HL-60/S4 treated with phorbol 12-myristate 13-acetate at 8.2 ng/mL for 4 days and 3 days (cell line): ENCODE results near the gene CELA2B.

Source experiments
- in situ Hi-C: fragments of 300-500 bp; cut with MboI; formaldehyde crosslinking; loops from 2 replicates; pipeline ENCODE4 v1.15.0; 2022; ENCODE audit warnings: low sequenced_read_pairs

CELA2B gene

DNA sequence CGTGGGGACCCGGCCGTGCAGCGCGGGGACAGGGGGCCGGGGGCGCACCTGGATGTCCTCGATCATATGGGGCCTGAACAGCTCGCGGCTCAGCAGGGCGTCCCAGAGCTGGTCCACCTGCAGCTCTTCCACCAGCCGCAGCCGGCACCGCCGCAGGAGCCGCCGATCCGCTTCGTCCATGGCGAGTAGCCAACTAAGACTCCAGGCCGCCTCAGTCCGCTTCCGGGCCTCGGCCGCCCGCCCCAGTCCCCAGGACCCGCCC, 48.0 kb downstream of the CELA2B start, which contains the start of gene CASP9:
CASP9 (minus strand) TSS at position 195 of the 262 bp plus-strand sequence; CDS start at position 180, 15 bp downstream.
- in situ Hi-C loops: no loop called here

DNA sequence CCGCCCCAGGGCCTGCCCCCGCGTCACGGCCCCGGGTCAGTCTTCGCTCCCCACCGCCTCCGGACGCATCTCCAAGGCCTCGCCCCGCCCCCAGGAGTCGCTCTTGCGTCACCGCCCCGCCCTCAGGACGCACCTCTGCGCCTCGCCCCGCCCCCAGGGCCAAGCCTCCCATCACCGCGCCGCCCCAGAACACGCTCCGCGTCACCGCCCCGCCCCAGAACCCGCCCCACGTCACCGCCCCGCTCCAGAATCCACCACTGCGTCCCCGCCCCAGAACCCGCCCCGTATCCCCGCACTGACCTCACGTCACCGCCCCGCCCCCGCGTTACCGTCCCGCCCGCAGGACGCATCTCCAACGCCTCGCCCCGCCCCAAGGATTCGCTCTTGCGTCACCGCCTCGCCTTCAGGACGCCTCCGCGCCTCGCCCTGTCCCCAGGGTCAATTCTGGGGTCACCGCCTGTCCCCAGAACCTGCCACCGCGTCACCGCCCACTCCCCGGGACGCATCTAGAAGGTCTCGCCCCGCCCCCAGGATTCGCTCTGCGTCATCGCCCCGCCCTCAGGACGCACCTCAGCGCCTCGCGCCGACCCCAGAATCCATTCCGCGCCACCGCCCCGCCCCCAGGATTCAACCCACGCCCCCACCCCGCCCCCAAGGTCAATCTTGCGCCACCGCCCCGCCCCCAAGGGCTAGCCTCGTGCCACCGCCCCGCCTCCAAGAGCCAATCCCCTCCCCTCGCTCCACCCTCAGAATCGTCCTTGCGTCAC, 48.6 kb downstream of the CELA2B start:
- in situ Hi-C loops: no loop called here

DNA sequence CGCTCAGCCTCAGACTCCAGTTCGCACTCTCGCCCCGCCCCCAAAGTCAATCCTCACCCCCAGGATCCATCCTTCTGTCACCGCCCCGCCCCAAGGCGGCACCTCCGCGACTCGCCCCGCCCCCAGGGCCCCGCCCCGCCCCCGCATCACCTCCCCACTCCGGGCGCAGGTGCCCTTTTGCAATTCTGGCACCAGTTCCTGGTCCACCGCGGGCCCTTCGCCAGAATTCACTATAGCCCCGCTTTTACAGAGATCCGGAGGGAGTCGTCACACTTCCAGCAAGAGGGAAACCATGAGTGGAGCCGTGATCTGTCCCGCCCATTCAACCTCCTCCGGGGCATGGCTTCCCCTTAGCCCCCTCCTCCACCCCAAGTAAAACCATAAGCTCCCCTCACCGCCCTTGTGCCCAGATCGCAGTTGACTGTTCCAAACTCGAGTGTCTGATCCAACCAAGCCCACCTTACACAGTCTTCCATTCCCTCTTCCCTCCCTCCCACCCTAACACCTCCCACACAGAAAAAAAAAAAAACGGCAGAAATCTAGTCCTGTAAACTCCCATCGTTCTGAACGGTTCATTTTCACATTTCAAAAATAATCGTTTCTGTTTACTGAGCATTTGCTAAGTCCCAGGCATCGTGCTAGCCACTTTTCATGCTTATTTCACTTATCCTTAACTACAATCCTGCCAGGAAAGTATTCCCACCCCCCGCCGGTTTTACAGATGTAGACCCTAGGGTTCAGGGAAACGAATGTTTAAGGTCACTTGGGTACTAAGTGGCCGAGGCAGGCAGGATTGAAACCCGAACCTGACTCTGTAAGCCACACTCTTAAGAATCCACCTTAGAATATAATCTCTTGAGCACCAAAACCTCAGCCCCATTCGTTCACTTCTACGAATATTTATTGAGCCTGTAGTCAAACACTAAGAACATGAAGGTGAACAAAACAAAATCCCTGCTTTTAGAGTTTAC, 49.4 kb downstream of the CELA2B start:
- in situ Hi-C loops: no loop called here

DNA sequence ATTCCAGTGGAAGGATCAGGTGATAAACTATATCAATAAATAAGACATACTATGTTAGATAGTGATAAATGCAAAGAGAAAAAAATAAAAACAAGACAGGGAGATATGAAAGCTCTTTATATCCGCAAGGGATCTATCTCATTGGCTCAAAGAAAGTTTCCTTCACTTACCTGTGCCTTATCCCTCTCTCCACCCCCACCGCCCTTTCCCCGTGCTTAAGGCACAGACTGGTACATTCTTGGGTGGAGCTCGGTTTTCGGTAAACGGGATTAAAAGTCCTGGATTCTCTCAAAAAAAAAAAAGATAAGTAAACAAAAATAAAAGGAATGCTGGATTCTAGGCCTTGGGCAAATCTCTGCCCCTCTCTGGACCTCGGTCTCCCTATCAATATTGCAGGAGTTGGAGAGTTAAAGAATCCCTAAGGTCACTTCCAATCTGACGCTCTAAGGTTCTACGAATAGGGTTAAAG, 50.2 kb downstream of the CELA2B start:
- in situ Hi-C loops: no loop called here

DNA sequence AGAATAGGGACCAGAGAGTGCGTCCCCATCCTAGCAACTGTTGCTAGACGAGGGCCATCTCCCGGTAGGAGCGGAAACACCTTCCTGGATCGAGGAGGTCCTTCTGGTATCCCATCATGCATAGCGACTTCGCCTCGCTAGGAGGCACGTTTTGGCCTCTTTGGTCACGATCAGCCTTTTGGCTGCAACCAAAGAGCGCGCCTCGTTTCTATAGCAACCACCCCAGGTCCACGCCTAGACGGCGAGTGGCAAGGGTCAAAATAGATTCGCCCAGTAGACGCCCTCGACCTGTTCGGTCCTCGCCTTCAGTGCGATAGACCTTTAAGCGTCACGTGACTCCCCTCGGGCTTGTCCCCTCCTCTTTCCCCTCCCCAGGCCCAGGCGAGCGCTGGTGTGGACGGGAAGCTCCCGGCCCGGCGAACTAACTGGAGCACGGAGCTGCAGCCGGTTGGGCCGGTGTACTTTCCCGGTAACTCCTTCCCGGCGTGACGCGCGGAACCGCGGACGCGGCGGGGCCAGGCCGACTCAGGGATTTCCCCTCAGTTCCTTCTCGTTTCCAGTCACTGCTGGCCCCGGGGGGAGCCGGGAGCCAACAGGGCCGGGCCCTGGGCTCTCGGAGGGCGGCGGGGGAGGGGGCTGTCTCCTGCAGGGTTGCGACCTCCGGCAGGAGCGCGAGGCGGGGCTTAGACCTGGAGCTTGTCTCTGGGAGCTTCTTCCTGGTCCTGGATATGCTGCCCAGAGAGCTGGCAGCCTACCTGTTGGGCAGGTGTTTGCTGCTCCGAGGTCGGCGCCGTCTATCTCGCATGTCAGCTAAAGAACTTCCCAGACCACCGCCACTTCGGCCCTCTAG, 50.8 kb downstream of the CELA2B start, which contains the start of gene DNAJC16:
DNAJC16 (plus strand) TSS at position 359 of the 850 bp plus-strand sequence. CDS start 2,258 bp downstream, outside the sequence.
- in situ Hi-C loops: no loop called here

DNA sequence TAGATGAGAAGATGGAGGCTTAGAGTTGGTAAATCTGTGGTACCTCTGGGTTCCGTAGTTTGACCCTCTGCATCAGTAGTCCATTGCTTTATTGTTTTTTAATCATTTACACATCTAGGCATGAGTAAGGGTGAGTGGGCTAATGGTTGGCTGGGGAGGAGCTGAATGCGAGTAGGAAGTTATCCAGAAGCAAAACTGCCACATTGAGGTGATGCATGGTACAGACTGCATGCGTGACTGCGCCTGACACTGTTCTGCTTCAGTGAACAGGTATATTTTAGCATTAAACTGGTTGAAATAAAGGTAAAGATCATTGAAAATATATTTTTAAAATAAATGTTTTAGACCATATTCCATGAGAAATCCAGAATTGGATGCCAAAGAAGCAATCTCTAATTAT, 55.1 kb downstream of the CELA2B start:
- in situ Hi-C loops: no loop called here

DNA sequence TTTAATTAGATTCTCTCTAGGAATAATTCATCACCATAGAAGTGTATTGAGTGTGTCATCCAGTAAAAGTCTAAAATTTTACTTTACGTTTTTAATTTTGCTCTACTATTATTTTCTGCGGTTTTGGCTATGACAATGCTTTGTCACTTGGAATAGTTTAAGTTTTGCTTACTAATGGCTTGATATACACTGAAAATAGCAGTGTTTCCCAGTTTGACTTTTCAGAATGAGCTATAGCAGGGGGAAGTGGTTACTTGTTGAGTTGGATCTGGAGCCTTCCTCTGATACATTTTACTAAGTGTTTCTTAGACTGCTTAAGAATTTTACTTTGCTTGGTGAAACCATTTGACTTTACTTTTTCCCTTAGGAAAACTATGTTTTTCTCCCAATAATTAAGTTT, 55.8 kb downstream of the CELA2B start:
- in situ Hi-C loops: no loop called here

DNA sequence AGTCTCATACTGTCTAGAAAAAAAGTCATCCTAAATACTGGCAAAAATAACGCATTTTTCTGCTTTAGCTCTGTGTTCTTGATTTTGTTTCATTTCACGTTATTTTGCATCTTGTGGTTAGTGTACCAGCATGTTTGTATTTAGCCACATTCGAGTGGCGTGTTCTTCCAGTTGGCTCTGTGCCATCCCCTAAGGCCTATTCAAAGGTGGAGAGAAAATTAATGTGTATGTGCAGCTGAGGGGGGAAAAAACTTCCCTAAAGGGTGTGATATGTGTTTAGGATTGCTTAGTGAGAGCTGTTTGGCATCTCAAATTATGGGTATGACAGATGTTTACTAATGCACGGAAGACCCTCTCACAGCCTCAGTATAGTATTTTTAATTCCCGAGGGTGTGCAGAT, 62.9 kb downstream of the CELA2B start:
- in situ Hi-C loops: no loop called here

DNA sequence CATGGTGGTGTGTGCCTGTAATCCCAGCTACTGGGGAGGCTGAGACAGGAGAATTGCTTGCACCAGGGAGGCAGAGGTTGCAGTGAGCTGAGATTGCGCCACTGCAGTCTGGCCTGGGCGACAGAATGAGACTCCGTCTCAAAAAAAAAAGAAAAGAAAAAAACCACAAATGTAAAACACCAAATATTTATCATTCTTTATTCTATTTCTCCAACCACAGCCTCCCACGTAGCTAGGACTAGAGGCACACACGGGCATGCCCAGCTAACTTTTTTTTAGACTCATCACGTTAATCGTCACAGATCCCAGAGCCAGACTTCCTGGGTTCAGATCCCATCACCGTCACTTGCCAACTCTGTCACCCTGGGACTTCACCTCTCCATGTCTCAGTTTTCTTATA, 64.3 kb downstream of the CELA2B start:
- in situ Hi-C loops: no loop called here
